GM12878 (cell line): Measurements from ENCODE around the gene RFC4. TPM values are rescaled to one million over a fixed set of nuclear protein-coding genes. Genes with fewer than 3 reads are reported as not detected.

Experiments used
- ATAC-seq: fragments of 200-7000 bp; cut with Tn5 transposase; 3 replicates; pipeline ENCODE4 v1.9.1; 2020; ENCODE audit warnings: mild to moderate bottlenecking, moderate library complexity
- BruUV-seq: library from RNA; stranded (reverse); fragments of 400-500 nt; replicated peaks from 2 replicates; lab custom pipeline; 2021; lab: Mats Ljungman, UMichigan
- CTCF ChIA-PET: fragments of 300-600 bp; sonication (Branson Sonifier 250); formaldehyde crosslinking; extraction: SDS; loops from one replicate; lab custom pipeline; 2021; ENCODE audit warnings: inconsistent platforms; lab: Yijun Ruan, JAX
- POLR2A ChIA-PET: fragments of 350-600 bp; formaldehyde crosslinking; extraction: SDS; loops from one replicate; lab custom pipeline; 2021; ENCODE audit warnings: inconsistent platforms; lab: Charles Lee
- RAD21 ChIA-PET: fragments of 300-600 bp; sonication (Branson Sonifier 250); formaldehyde crosslinking; loops from one replicate; lab custom pipeline; 2023; ENCODE audit warnings: antibody characterized with exemption; ENCODE audit not compliant: unreplicated experiment; lab: Charles Lee
- SMC1A ChIA-PET: fragments of 300-600 bp; sonication (Branson Sonifier 250); formaldehyde crosslinking; loops from one replicate; lab custom pipeline; 2023; ENCODE audit not compliant: unreplicated experiment, uncharacterized antibody; lab: Charles Lee
- DNase-seq: peaks from one replicate; pipeline ENCODE4 v3.0.0-alpha.2; 2011; ENCODE audit warnings: low read depth, low spot score
- FAIRE-seq: peaks from 3 replicates; lab custom pipeline; 2011; peaks lifted over from hg19 to GRCh38; lab: Jason Lieb, UNC
- H2AFZ ChIP-seq: 2 replicates; pipeline ENCODE4 v1.6.0; 2011; ENCODE audit warnings: low read depth, low read length, control low read depth; ENCODE audit not compliant: control insufficient read depth
- H3K27ac ChIP-seq: 2 replicates; pipeline ENCODE4 v1.5.1; 2011; ENCODE audit warnings: control low read depth; ENCODE audit not compliant: control insufficient read depth, insufficient read depth
- H3K27me3 ChIP-seq, 2 experiments: replicated peaks in 1 of 2; 2 replicates each; pipeline versions ENCODE4 v1.6.0 to v1.6.1; 2011; ENCODE audit warnings: low read length in 1 of 2; ENCODE audit not compliant: control insufficient read depth in 2 of 2, insufficient read depth in 2 of 2
- H3K36me3 ChIP-seq, 2 experiments: 2 replicates each; pipeline ENCODE4 v1.5.1; 2011; ENCODE audit warnings: low read length in 1 of 2; ENCODE audit not compliant: control insufficient read depth in 2 of 2, insufficient read depth in 2 of 2
- H3K4me1 ChIP-seq: 2 replicates; pipeline ENCODE4 v1.6.1; 2011; ENCODE audit warnings: mild to moderate bottlenecking, low read length, moderate library complexity, mixed read lengths; ENCODE audit not compliant: control insufficient read depth, insufficient read depth
- H3K4me2 ChIP-seq: 2 replicates; pipeline ENCODE4 v1.6.0; 2011; ENCODE audit warnings: control low read depth; ENCODE audit not compliant: control insufficient read depth, insufficient read depth
- H3K4me3 ChIP-seq: fragments of 200-600 bp; sonication (generic); 2 replicates; pipeline ENCODE4 v1.5.1; 2016
- H3K79me2 ChIP-seq: 2 replicates; pipeline ENCODE4 v1.6.0; 2011; ENCODE audit warnings: low read length; ENCODE audit not compliant: control insufficient read depth, insufficient read depth
- H3K9ac ChIP-seq: 2 replicates; pipeline ENCODE4 v1.8.0; 2011; ENCODE audit warnings: low read length, control low read depth, mixed read lengths; ENCODE audit not compliant: control insufficient read depth, insufficient read depth
- H3K9me3 ChIP-seq: replicated peaks from 3 replicates; pipeline ENCODE4 v1.5.1; 2011; ENCODE audit warnings: mild to moderate bottlenecking, low read length; ENCODE audit not compliant: control insufficient read depth, insufficient read depth
- H4K20me1 ChIP-seq: 2 replicates; pipeline ENCODE4 v1.6.0; 2011; ENCODE audit not compliant: control insufficient read depth, insufficient read depth
- ATF7 ChIP-seq: fragments of 450-650 bp; IDR thresholded peaks from 2 replicates; pipeline ENCODE4 v1.6.1; 2016; ENCODE audit warnings: low read depth, mild to moderate bottlenecking
- POLR2AphosphoS5 ChIP-seq: IDR thresholded peaks from 2 replicates; pipeline ENCODE4 v1.6.1; 2011; ENCODE audit warnings: mild to moderate bottlenecking, low read length, inconsistent platforms
- TCF3 ChIP-seq: IDR thresholded peaks from 2 replicates; pipeline ENCODE4 v1.6.1; 2012; ENCODE audit warnings: low read depth, mild to moderate bottlenecking, low read length, borderline replicate concordance; ENCODE audit not compliant: insufficient read depth
- ZBED1 ChIP-seq: IDR thresholded peaks from 2 replicates; pipeline ENCODE4 v1.6.1; 2016; ENCODE audit warnings: borderline replicate concordance
- ZNF24 ChIP-seq: fragments of 450-650 bp; IDR thresholded peaks from 2 replicates; pipeline ENCODE4 v1.6.1; 2017; ENCODE audit warnings: antibody characterized with exemption, mild to moderate bottlenecking
- WGBS: methylation state at CpG from one replicate; pipeline ENCODE4 v1.1.6; 2016; ENCODE audit warnings: low lambda C conversion rate; ENCODE audit not compliant: insufficient replicate concordance, insufficient coverage; ENCODE audit errors: missing lambda C conversion rate; 5-methylcytosine and 5-hydroxymethylcytosine counted together
- in situ Hi-C: fragments of 300-500 bp; cut with MboI; formaldehyde crosslinking; loops from 9 replicates; pipeline ENCODE4 v1.14.3; 2018; ENCODE audit warnings: mixed read lengths
- intact Hi-C: fragments of 100-400 bp; cut with micrococcal nuclease; formaldehyde crosslinking; loops from one replicate; pipeline ENCODE4 v1.14.2; 2022; ENCODE audit not compliant: unreplicated experiment
- polyA plus RNA-seq, 11 experiments: library from polyadenylated mRNA; depleted of rRNA in 4 of 11; unstranded in 6 of 11; stranded (reverse) in 5 of 11; fragments of >200 nt; fragmentation: Nextera tagmentation in 4 of 11; fragmentation: Illumina TruSeq in 1 of 11; extraction: Ambion mirVana in 4 of 11; extraction: Trizol in 1 of 11; gene quantifications; 1 replicate in 1 of 11; 2 replicates in 10 of 11; pipeline versions ENCODE4 v1.2.1 to v1.2.3, GENCODE V29; 2011 to 2016; ENCODE audit warnings: inconsistent platforms in 2 of 11, missing spikeins in 2 of 11, low read depth in 1 of 11
- total RNA-seq, 4 experiments: library from RNA; depleted of rRNA in 3 of 4; stranded (reverse); fragments of >200 nt in 3 of 4; fragmentation: Illumina TruSeq in 1 of 4; extraction: Trizol in 1 of 4; gene quantifications; 2 replicates each; pipeline versions ENCODE4 v1.2.1 to v1.2.3, GENCODE V29; 2013 to 2021

The RFC4 gene
- total and polyA plus RNA-seq, 10 of the 15 experiments (the other 5 are each of a cell fraction or from before 2014, with no cell fraction given): 49.1 to 144 (median 112) TPM

DNA sequence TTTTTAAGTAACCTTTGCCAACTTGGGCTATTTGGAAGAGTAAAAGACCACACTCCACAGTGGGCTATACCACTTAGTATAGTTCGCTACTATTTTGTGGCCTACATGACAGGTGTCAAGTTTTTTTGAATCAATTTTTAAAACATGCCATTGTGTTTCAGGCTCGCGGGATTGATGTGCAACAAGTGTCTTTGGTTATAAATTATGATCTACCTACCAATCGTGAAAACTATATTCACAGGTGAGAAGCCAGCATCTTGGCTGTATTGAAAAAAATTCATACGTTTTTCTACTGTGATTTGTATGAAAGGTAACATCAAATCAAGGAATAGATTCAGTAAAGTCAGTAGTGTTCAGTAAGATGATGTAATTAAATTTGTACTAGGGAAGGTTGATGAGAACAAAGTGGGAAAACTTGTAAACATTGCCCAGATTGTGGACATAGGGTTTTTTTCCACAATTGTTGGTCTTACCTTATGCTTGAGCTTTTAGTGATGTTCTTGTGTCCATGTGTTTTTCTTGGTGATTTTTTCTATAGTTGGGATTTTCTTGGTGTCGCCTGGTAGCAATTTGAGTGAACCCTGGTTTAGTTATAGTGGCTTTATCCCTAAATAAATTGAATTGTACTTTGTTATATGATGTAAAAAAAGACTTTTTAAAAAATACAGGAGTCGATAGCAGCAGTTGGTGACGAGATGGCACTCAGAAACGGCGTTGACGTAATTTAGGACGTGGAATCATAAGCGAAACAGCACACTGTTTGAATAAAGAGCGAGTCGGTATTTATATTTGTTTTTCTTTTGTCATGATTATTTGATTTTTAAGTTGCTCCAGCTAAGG is 18.4 kb downstream of the RFC4 start:
- DNase-seq: no peak
- ChIA-PET RAD21 (no interaction called here), SMC1A (interaction anchor here (1.0 to 2.2 kb wide), 2 partner anchors 10 to 18 kb away, joined by 4 to 6 read pairs; no protein-coding TSS in a partner anchor), CTCF (interaction anchor here (0.7 kb wide), 1 partner anchor 10 kb away, joined by 3 read pairs; no protein-coding TSS in a partner anchor), POLR2A (interaction anchor here (0.7 to 1.2 kb wide), 4 partner anchors 16 to 278 kb away, joined by 3 to 4 read pairs (median 3); partner anchors contain the start of gene RFC4)
- Histone ChIP-seq H2AFZ (no peak overlapping the region), H3K36me3 (peaks cover 21 to 55% of the 10 kb centered on the region in 2 experiments), H3K27me3 (no peaks in the 10 kb centered on the region), H3K4me1 (no peaks in the 10 kb centered on the region), H3K4me2 (peak overlapping the region; percentile 64), H3K4me3 (peak overlapping the region; percentile 78; the same call in 1 of the 2 replicates), H3K27ac (no peak overlapping the region), H3K9me3 (no peaks in the 10 kb centered on the region; the same call in 1 of the 3 replicates), H3K79me2 (peaks cover 59% of the 10 kb centered on the region), H3K9ac (peak overlapping the region; percentile 100), H4K20me1 (peaks cover 22% of the 10 kb centered on the region; the same call in 1 of the 2 replicates)
- 26% methylated on average over 15 of the region's 15 CpGs for WGBS
- FAIRE-seq: no peak
- intact Hi-C loops (loop anchor here (10.0 kb wide), 1 partner anchor 237 kb away; no protein-coding TSS in a partner anchor), in situ Hi-C loops (loop anchor here (25.0 kb wide), 1 partner anchor 851 kb away; the partner anchor contains the start of gene TRA2B)
- TF ChIP-seq TCF3: no peak
- TF ChIP-seq ZBED1: peak; percentile 30
- TF ChIP-seq ZNF24: no peak
- 0 out of 2 replicates have a peak, but pooled peaks have one; percentile 8 for TF ChIP-seq POLR2AphosphoS5
- peak; percentile 19; the same call in 1 of the 2 replicates for TF ChIP-seq ATF7
- no peak for ATAC-seq
- no TSS peak for BruUV-seq
